Activated T-helper 1 cell treated with anti-CD3 and anti-CD28 coated beads, Interleukin-2, amount 50 U/mL, for 16 hours (primary cell): Measurements from ENCODE around the gene IRX2.

Experiments used
- DNase-seq, 2 donors: peaks; one replicate each; pipeline ENCODE4 v3.0.0-alpha.2; 2020; ENCODE audit warnings: low read depth in 1 of 2, low spot score in 1 of 2

IRX2 gene

GRCh38 chr5:2756211-2757152, 5.0 kb upstream of the IRX2 start:
- no peak for DNase-seq

DNA sequence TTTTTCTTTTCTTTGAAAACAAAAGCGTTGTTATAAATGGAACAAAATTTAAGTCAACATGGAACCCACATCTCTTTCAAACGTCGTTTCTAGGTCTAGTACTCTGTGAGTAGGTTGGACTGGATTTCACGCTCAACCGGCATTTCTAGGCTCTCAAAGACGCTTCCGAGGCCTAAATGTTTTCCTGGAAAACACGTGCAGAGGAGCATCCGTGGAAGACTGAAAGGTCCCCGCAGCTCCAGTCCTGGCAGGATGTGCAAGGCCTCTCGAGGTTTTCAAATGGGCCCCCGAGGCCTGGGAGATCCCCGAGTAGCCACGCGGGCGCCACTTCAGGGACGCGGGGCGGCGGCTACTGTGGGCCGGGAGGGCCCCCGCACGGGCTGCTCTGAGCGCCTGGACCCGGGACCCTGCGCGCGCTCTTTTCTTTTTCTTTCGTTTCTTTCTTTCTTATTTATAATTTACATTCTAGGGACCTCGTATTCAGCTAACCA, 4.2 kb upstream of the IRX2 start:
- no peak for DNase-seq

DNA sequence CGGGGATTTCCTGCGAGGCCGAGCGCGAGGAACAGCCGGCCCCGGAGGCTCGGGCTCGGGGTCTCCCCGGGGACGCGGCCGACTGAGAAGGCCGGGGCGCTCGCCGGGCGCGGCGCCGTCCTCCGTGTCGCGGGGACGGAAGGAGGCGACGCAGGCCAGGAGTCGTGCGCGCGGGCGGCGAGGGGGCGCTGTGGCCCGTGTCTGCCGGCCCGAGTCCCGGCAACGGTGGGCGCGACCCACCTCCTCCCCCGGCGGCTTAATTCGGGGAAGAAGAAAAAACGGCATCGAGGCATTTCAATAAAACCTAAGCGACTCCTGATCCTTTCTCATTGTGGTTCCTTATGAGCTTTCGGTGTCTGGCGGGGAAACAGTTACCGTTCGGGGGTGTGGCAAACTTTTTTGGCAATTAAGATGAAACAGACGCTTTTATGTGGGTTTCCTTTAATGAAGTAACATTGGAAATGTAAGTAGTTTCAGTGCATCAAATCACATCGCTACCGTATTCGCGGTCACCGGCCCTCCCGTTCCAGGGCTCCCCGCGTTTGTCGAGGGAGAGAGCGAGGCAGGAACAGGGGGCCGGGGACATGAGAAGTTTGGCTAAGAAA, 3.7 kb upstream of the IRX2 start:
- no peak for DNase-seq

DNA sequence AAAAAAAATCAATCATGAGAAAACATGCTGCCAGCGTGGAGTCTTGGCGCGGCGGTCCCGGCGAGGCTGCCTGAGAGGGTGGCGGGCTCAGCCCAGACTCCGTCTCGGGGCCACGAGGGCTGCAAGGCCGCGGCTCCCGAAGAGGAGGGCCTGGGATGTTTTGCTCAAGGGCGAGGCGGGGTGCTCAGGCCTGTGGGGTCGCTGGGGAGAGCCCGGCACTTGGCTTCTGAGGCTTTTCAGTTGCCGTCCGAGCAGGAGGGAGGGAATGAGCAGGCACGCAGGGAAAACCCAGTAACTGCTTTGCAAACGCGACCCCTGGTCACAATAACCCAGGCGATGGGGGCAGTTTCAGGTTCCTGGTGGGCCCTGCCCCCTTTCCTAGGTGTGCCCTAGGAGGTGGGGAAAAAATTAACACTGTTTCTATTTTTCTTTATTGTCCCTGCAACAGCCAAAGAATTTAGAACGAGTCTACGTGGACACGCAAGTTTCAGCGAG, 3.2 kb upstream of the IRX2 start:
- no peak for DNase-seq

DNA sequence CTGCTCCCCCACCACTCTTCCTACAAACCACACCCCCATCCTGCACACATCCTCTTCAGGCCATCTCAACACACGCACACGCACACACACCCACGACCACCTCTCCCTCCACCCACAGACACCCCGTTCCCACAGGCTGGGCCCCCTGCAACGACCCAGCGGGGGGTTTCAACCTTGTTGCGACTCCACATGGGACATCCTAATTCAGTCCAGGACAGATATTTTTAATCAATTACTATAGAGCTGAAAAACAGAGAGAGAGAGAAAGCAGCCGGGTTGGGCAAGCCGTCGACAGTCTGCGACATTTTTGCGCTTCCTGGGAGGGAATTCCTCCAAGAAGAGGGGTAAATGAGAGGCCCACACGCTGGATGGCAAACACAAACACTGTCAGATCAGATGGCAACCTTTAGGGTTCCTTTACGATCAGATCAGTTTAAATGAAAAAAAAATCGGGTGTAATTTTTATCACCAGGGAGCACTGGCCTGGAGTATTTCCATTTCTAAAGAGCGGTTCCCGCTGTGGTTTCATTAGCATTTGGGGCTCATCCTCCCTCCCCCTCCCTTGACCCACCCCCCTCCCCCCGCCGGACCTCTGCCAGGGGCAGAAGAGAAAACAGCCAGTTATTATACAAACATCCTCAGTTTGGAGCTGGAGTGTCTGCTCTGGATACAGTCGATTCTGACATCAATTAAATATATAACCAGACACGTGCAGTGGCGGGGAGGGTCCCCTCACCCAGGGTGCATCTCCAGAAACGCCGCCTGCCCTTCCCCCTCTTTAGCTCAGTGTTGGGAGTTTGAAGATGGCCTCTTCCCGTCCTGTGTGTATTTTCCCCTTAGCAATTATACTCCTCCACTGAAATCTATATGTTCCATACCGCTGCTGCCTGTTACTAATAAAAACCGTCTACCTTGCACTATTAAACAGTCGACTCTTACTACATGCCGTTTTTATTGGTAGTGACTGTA, 2.3 kb upstream of the IRX2 start:
- DNase-seq = no peak

DNA sequence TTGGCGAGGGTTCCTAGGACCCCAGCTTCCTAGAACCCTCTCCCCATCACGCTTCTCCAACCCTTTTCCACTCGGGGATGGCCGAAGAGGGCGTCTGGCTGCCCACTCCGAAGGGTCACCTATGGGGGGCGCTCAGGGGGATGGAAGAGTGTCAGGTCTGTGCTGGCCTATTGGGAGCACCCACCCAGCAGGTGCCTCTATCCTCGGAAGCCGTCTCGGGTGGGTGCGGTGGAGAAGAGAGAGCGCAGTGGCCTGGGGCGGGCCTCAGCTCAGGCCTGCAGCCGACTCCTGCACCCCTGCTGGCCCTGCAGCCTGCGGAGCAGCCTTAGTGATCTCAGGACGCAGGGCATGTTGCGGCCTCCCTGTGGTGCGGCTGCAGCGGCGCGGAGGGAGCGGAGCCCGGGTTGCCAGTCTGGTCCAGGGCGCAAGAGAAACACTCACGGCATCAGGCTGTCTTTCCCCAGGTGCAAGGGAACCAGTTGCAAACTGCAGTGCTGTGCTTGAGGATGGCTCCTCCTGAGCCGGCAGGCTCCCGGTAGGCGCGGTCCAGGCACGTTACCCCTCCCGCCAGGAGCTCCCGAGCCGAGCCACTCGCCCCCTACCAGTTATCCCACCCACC, 1.5 kb upstream of the IRX2 start:
- DNase-seq = no peak

DNA sequence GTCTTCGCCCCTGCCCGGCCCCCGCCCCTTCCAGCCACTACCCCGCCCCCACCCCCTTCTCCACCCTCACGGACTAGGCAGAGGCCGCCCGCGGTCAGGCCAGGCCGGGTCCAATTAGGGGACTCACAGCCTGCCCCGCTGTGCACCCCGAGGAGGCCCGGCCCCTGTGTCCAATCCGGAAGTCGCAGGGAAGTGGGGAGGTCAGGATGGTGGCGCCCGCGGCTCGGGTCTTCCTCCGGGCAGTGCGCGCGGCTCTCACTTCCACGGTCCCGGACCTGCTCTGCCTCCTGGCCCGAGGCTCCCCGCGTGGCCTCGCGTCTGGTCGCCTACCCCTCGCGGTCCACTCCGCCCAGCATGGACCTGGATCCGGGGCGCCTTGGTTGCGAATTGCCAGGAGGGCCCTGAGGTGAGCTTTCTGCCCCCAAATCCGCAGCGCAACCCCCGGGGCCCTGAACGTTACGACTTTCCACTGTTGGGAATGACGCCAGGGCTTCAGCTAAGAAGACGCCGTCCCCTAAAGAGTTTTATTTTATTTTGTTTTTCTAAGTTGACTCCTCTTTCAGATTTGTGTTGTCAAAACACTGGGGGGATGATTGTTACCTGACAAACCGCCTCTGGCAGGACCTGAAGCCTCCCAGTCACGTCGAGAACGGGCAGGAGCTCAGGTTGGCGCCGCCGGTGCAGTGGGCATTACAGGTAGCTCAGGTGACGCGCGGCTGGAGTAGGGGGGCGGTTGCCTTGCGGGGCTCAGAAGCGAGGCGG, 763 bp upstream of the IRX2 start:
- DNase-seq = no peak

DNA sequence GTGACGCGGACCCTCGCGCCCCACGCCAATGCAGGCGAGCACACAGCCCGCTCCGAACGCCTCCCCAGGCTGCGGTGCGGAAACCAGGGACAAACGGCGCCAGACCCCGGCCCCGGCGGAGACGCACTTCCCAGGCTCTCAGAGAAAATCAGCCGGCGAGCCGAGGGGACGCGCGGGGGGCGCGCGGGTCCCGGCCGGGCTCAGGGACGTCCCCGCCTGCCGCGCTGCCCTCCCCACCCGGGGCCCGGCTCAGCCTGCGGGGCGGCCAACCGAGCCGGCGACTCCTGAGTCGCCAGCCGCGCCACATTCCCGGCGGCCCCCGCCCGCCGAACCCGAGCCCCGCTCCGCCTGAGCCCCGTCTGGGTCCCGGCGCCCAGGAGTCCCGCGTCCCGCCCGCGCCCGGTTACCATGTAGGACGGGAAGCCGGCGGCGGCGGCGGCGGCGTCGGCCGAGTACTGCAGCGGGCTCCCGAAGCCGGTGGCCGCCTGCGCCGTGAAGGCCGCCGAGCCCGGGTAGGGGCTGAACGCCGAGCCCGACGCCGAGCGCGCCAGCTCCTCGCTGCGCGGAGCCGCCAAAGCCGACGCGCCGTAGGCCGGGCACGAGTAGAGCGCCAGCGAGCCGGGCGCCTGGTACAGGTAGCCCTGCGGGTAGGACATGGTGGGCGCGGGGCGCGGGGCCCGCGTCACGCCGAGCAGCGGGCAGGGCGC, 566 bp downstream of the IRX2 start:
- no peak for DNase-seq

GRCh38 chr5:2750026-2750757, 1.3 kb downstream of the IRX2 start:
- no peak for DNase-seq

DNA sequence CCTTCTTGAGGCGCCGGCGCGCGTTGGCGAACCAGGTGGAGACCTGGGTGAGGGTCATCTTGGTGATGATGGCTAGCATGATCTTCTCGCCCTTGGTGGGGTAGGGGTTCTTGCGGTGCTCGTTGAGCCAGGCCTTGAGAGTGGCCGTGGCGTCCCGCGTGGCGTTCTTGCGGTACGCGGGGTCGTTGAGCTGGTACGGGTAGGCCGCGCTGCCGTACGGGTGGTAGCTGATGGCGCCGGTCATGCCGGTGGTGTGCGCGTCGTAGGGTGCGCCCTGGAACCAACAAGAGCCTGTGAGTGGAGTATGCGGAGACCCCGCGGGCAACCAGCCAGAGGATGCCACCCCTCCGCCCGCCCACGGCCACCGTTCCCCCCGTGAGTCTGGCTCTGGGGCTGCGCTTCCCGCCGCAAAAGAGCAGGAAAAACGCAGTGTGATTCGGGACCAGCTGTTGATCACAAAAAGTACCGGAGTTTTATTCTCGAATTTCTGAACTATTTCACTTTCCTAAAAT, 1.9 kb downstream of the IRX2 start:
- DNase-seq = no peak

GRCh38 chr5:2748861-2749513, 2.5 kb downstream of the IRX2 start:
- no peak for DNase-seq

DNA sequence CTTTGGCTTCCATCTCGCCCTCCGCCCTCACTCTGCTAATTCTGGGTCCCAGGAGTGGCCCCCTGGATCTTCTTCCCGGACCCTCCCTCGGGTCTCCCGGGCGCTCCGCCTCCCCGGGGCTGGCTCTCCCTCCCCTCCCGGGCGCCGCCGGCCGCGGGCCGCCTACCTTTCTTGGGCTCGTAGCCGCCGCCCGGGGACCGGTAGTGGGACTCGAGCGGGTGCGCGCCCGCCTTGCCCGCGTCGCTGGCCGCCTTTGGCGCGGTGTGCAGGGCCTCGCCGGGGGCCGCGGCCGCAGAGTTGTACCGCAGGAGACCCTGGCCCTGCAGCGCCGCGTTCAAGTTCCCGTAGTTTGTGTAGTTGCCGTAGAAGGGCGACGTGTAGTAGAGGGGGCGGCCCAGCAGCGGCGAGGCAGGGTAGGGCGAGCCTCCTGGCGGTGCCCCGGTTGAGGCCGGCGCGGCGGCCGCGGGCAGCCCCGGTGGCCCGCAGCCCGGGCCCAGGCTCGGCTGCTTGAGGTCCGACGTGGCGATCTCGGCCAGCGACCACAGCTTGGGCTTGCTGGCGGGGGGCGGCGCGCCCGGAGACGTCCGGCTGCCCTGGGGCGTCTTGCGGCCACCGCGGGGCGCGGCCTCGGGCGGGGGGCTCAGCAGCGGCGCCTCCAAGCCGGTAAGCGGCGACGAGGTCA, 3.2 kb downstream of the IRX2 start:
- no peak for DNase-seq

DNA sequence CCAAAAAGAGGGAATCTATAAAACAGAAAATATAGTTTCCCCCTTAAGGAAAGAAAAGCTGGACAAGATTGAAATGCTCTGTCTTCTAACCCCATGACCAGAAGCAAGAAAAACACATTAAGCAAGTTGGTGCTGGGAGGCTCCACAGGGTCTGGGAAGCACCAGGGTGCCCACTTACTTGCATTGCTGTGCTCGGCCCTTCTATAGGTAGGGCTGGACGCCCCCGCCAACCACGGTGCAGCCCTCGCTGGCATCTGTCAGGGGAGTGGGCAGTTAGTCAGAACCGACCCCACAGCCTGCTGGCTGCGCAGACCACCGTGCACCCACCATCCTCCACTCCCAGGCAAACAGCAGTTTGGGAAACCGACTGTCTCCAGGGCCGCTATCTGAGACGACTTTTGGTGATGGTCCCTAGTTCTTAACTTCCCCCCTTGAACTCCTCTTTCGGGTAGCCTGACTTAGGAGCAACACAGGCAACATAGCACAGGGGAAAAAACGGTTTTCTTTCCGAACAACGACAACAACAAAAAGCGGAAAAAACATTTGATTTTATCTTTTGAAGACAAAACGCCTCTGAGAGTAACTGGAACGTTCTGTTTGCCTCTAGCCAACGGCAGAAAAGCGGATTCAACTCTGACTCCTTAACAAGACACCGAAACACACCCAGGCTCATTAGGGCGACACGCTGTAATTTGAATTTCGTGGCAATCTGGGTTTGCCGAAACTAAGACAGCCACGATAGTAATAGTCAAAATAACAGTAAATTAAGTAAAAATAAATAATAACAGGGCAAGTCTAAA, 3.9 kb downstream of the IRX2 start:
- DNase-seq = no peak

GRCh38 chr5:2746561-2747032, 4.9 kb downstream of the IRX2 start:
- no peak for DNase-seq

DNA sequence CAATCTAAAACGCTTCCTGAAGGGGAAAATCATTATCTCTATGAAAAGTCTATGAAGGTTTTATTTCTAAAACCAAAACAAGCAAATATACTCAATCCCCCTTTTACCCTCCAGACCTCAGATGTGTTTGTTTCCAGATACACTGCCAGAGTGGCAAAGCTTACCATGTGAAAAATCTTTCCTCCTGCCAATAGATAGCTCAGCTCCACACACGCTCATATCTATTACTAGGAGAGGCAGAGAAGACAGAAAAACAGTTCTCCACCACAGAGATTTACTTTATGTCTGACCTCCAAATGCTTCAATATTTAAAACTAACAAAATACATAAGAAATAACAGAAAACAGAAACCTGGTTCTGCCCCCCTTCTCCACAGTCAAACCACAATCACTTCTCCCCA, 7.0 kb downstream of the IRX2 start:
- DNase-seq = no peak

GRCh38 chr5:2742921-2743679, 8.4 kb downstream of the IRX2 start:
- no peak for DNase-seq
